SU-DHL-6 (cell line): Measurements from ENCODE around the gene KRT9.

ENCODE experiments used
- EZH2phosphoT487 ChIP-seq: fragments of 200-600 bp; sonication (generic), shearing (Covaris generic); conservative IDR thresholded peaks from 2 replicates; pipeline ENCODE4 v1.6.1; 2018; ENCODE audit warnings: mild to moderate bottlenecking, antibody characterized with exemption, low read length, moderate library complexity, mixed read lengths
- TF ChIP-seq, protein P1 (sequence below): fragments of 200-600 bp; sonication (generic); IDR thresholded peaks from one replicate; pipeline ENCODE4 v1.5.1; 2017; ENCODE audit warnings: antibody characterized with exemption, mild to moderate bottlenecking, low read length, moderate library complexity; ENCODE audit not compliant: insufficient read depth, poor library complexity, severe bottlenecking

DNA sequence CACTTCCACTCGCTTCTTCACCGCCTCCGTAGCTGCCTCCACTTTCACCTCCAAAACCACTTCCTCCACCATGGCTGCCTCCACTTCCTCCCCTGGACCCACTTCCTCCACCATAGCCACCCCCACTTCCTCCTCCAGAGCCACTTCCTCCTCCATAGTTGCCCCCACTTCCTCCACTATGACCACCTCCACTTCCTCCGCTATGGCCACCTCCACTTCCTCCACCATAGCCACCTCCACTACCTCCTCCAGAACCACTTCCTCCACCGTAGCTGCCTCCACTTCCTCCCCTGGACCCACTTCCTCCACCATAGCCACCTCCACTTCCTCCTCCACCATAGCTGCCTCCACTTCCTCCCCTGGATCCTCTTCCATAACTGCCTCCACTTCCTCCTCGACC lies 4.5 kb downstream of the KRT9 start:
- TF ChIP-seq, protein P1, sequence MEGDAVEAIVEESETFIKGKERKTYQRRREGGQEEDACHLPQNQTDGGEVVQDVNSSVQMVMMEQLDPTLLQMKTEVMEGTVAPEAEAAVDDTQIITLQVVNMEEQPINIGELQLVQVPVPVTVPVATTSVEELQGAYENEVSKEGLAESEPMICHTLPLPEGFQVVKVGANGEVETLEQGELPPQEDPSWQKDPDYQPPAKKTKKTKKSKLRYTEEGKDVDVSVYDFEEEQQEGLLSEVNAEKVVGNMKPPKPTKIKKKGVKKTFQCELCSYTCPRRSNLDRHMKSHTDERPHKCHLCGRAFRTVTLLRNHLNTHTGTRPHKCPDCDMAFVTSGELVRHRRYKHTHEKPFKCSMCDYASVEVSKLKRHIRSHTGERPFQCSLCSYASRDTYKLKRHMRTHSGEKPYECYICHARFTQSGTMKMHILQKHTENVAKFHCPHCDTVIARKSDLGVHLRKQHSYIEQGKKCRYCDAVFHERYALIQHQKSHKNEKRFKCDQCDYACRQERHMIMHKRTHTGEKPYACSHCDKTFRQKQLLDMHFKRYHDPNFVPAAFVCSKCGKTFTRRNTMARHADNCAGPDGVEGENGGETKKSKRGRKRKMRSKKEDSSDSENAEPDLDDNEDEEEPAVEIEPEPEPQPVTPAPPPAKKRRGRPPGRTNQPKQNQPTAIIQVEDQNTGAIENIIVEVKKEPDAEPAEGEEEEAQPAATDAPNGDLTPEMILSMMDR, result no peak
- no peak for TF ChIP-seq EZH2phosphoT487
